ENCODE measurements around the gene PITX1.

DNA sequence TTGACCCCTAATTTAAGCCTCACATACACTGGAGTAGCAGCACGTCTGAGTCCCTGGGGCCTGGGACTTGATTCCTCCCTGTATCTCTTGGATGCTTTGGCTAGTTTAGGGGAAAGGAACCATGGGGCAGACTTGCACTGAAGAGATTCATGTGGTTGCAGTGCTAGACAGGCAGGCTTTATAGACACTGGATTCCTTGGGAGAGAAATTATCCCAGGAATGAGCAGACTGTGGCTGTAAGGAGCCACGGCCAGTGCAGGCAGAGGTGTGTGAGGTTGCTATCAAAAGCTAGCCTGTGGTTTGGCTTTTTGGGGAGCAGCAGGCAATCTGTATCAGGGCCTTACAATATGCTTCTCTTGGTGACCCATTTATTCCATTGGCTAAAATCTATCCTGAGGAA is 20.5 kb upstream of the PITX1 start:
- TF ChIP-seq GATA2 (IDR thresholded peaks at IDR 0.05; ENCODE audit: low read depth, low read length) (no peak), GATA3 (IDR thresholded peaks at IDR 0.05; ENCODE audit: low read depth, low read length) (no peak)

All from SH-SY5Y (cell line).